SK-N-SH (cell line): ENCODE data around the gene DVL1.

Experiments
- FOXJ3 ChIP-seq: sonication (generic); formaldehyde crosslinking; IDR thresholded peaks from 2 replicates; pipeline ENCODE4 v1.5.1; 2020; ENCODE audit warnings: mild to moderate bottlenecking, missing genetic modification reagents
- RAD21 ChIP-seq: IDR thresholded peaks from 2 replicates; pipeline ENCODE4 v1.6.1; 2012; ENCODE audit warnings: mild to moderate bottlenecking, low read length
- RCOR1 ChIP-seq: fragments of 150-350 bp; IDR thresholded peaks from 2 replicates; pipeline ENCODE4 v1.6.1; 2017; ENCODE audit warnings: antibody characterized with exemption, low read length
- SIN3A ChIP-seq: IDR thresholded peaks from 2 replicates; pipeline ENCODE4 v1.6.1; 2012; ENCODE audit warnings: low read depth, mild to moderate bottlenecking, low read length, moderate library complexity, borderline replicate concordance
- SMC3 ChIP-seq: IDR thresholded peaks from 2 replicates; pipeline ENCODE4 v1.6.1; 2012; ENCODE audit warnings: low read depth, low read length, improper control_type of control experiment
- TEAD4 ChIP-seq: IDR thresholded peaks from 2 replicates; pipeline ENCODE4 v1.4.0; 2012; ENCODE audit warnings: mild to moderate bottlenecking, borderline replicate concordance; ENCODE audit not compliant: insufficient read depth
- YY1 ChIP-seq: IDR thresholded peaks from 2 replicates; pipeline ENCODE4 v1.4.0; 2012; ENCODE audit warnings: low read depth, mild to moderate bottlenecking
- TF ChIP-seq, protein P1 (sequence below): fragments of 200-600 bp; sonication (generic); IDR thresholded peaks from 2 replicates; pipeline ENCODE4 v1.6.1; 2017; ENCODE audit warnings: antibody characterized with exemption, mild to moderate bottlenecking, moderate library complexity

GRCh38 chr1:1308756-1309250 lies 40.4 kb downstream of the DVL1 start:
- no peak for TF ChIP-seq SIN3A
- TF ChIP-seq, protein P1, sequence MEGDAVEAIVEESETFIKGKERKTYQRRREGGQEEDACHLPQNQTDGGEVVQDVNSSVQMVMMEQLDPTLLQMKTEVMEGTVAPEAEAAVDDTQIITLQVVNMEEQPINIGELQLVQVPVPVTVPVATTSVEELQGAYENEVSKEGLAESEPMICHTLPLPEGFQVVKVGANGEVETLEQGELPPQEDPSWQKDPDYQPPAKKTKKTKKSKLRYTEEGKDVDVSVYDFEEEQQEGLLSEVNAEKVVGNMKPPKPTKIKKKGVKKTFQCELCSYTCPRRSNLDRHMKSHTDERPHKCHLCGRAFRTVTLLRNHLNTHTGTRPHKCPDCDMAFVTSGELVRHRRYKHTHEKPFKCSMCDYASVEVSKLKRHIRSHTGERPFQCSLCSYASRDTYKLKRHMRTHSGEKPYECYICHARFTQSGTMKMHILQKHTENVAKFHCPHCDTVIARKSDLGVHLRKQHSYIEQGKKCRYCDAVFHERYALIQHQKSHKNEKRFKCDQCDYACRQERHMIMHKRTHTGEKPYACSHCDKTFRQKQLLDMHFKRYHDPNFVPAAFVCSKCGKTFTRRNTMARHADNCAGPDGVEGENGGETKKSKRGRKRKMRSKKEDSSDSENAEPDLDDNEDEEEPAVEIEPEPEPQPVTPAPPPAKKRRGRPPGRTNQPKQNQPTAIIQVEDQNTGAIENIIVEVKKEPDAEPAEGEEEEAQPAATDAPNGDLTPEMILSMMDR, result no peak
- no peak for TF ChIP-seq RCOR1
- TF ChIP-seq TEAD4, result no peak
- TF ChIP-seq FOXJ3 (CRISPR knock-in tag), result no peak
- no peak for TF ChIP-seq RAD21
- TF ChIP-seq SMC3, result no peak
- TF ChIP-seq YY1, result no peak
